K562 treated with DMSO at 1 percent for 24 hours (cell line): ENCODE measurements around the gene KAT8. TPM values are rescaled to one million over a fixed set of nuclear protein-coding genes. Genes with fewer than 3 reads are reported as not detected.

Experiments used
- total RNA-seq: library from RNA; unstranded; fragments of 300-600 nt; gene quantifications from 2 replicates; pipeline ENCODE4 v1.2.3, GENCODE V29; 2022; ENCODE audit warnings: low read depth; ENCODE audit not compliant: insufficient read depth

KAT8 gene
- 76.8 and 93.8 TPM in 2 replicates for total RNA-seq

DNA sequence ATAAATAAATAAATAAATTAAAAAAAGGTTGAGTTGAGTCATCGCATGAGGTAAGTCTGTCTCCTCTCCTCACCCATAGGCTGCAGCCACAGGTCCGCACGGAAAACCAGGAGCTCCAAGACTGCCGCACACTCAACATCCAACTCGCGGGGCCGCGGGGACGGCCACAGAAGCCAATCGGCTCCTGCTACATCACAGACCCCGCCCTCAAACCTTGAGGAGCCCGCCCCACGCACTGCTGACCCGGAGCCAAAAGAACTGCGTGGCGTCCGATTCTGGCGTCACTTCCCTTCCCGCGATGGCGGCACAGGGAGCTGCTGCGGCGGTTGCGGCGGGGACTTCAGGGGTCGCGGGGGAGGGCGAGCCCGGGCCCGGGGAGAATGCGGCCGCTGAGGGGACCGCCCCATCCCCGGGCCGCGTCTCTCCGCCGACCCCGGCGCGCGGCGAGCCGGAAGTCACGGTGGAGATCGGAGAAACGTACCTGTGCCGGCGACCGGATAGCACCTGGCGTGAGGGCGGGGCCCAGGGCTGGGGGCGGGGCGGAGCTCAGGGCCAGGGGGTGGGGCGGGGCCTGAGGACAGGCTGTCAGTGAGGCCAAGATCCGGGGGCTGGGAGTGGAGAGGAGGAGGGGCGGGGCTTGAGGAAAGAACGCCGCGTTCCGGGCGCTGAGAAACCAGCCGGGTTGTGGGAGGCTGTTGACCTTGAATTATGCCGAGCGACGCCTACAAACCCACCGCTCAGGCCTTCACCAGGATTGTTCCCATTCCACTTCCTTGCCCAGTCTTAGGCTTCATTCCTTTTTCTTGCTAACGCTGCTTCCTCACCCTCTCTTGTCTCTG, at the start of gene KAT8:
Gene KAT8, plus strand, starts transcription at position 281 of the 839 bp plus-strand sequence. Its CDS starts 18 bp downstream, at position 299.

DNA sequence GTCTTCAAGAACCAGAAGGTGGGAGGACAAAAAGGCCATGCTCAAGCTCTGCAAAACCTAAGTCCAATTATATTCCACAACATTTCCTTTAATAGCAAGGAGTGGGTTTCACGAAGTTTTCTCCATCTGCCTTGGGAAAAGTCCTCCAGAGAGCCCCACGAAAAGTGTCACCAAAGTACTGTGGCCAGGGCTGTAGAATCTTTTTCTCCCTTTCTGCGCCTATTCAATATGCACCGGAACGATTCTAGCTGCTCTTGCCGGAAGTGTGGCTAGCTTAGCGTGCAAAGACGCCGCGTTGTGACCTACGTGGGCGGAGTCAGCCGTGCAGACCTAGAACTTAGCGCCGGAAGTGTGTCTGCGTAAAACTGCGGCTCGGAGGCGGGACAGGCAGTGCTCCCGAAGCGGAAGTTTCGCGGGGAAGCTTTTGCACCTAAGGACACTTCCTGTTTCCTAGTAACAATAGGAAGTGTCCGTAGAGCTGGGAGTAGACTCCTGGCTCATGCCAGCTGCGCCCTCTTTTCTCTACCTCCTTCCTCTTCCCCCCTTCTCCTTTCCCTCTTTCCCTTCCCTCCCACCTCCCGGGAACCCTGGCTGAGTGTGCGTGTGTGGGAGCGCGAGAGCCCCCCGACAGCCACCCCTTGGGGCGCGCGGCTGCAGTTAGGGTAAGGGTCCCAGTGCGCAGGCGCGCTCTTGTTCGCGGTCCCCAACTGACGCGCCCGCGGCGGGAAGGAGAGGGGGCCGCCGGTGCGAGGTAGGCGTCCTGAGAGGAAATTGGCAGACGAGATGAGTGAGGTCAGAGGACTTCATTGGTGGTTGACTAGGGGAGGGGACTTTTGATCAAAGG, 43.3 kb upstream of the KAT8 start, which contains the start of the genes ZNF646 and ZNF668:
Gene ZNF646, plus strand, starts transcription at position 453 of the 844 bp plus-strand sequence. CDS start 1,903 bp downstream, outside the sequence.
Gene ZNF668, minus strand, starts transcription at position 271 of the 844 bp plus-strand sequence. CDS start 9,781 bp downstream, outside the sequence.

DNA sequence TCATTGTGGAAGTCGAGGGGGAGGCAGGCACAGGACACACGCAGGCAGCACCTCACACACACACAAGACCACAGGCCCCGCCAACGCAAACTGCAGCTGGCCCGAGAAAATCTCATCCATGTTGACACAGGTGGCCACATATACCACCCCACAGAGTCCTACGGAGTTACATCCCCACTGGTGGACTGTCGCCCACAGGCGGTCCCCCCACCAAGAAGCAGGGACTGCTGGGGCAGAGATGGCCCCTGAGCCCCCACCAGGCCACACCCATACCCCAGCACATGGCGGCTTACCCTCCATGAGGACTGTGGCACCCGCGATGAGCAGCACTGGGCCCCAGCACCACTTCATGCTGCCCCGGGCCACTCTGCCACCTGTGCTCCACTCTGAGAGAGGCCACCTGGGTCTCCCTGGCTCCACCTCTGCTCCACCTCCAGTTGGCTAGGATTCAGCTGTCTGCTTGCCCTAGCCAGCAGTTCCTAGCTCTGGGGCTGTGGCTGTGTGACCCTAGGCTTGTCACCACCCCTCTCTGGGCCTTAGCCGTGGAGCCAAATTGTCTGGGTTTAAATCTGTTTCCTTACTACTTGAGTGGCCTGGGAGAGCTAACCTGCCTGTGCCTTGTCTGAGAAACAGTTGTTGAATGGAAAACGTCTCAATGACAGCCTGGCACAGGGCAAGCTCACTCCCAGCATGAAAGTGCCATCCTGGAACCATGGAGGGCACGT, 28.8 kb upstream of the KAT8 start, which contains the start of gene PRSS53:
Gene PRSS53, minus strand, starts transcription at position 485 of the 725 bp plus-strand sequence. Its CDS starts 134 bp downstream, at position 351.

DNA sequence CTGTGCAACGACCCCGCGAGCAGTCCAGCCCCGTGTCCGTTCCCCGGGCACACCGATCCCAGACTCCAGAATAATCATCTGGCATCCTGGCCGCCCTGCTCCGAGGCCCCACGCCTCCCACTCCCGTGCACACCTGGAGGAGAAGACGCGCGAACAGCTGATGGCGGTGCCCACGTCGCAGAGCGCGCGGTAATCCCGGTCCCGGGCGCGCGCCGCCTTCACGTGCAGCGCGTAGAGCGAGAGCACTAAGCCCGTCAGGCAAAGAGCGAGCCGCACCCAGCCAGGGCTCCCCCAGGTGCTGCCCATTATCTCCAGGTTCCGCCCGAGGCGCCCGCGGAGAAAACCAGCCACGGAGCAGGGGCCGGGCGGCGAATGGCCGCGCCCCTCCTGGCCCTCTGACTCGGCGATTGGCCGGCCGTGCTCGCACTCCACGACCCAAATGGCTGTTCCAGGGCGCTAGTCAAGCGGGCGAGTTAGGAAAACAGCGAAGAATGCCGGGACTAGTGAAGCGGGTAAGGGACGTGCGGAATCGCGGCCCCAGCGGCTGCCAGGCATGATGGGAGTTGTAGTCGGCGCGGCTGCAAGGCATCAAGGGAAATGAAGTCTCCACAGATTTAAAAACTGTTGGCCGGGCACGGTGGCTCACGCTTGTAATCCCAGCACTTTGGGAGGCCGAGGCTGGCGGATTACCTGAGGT, 22.9 kb upstream of the KAT8 start, which contains the start of gene VKORC1:
Gene VKORC1, minus strand, starts transcription at position 374 of the 697 bp plus-strand sequence. Its CDS starts 68 bp downstream, at position 306.

DNA sequence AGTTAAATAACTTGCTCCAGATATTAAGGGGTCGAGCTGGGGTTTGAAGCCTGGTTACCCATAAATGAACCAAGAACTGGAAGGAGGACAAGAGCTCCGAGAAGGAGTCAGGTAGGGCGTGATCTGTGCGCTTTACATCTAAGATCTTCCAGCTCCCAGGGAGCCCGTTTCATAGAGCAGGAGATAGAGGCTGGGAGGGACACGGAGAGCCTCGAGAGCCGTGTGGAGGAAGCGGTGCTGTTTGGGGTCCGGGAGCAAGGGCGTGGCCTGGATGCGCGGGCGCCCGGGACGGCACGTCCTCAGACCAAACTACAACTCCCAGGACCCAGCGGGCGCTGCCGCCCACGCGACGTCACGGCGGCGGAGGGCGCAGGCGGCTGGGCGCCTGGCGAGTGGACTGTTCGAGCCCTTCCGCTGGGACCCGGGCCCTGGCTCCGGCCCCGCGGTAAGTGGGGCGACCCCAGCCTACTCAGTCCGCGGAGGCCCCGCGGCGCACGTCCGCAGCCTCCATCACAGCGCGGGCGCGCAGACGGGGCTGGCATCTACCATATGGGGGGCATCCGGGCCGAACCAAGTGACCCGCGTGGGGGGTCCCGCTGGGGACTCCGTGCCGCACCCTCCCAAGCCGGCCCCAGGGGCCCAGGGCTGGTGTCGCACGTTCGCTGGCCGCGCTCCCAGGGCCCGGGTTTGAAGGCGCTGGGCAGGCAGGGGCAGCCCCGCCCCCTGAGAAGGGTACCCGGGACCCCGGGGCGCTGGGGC, 9.2 kb upstream of the KAT8 start, which contains the start of gene BCKDK:
Gene BCKDK, plus strand, starts transcription at position 352 of the 759 bp plus-strand sequence. CDS start 838 bp downstream, outside the sequence.

DNA sequence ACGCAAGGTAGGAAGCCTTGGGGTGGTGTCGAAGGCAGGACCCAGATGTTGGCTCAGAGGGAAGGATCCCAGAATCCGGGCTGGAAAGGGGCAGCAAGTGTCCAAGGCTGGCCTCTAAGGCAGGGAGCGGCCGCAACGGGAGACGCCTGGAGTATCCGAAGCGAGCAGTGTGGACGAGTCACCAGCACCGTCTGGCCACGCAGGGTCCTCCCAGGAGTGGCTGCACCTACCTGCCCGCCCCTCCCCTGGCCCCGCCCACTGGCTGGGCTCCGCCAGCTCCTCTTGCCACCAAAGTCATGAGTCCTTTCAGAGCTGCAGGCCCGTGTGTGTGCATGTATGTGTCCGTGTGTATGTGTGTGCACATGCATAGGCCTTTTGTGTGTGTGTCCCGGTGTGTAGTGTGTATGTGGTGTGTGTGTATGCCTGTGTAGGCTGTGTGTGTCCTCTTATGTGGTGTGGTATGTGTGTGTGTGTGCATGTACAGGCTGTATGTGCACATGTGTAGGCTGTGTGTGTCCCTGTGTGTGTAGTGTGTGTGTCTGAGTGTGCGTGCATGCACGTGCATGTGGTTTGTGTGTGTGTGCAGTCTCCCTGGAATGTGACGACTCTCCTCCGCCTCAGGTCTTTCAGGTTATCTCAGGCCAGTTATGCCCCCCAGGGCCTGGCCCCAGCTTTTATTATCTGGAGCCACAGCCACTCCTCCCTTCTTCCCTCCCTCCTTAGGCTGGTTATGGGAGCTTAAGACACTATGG, 18.2 kb downstream of the KAT8 start, which contains the start of gene PRSS8:
Gene PRSS8, minus strand, starts transcription at position 193 of the 752 bp plus-strand sequence. CDS start 229 bp downstream, outside the sequence.

DNA sequence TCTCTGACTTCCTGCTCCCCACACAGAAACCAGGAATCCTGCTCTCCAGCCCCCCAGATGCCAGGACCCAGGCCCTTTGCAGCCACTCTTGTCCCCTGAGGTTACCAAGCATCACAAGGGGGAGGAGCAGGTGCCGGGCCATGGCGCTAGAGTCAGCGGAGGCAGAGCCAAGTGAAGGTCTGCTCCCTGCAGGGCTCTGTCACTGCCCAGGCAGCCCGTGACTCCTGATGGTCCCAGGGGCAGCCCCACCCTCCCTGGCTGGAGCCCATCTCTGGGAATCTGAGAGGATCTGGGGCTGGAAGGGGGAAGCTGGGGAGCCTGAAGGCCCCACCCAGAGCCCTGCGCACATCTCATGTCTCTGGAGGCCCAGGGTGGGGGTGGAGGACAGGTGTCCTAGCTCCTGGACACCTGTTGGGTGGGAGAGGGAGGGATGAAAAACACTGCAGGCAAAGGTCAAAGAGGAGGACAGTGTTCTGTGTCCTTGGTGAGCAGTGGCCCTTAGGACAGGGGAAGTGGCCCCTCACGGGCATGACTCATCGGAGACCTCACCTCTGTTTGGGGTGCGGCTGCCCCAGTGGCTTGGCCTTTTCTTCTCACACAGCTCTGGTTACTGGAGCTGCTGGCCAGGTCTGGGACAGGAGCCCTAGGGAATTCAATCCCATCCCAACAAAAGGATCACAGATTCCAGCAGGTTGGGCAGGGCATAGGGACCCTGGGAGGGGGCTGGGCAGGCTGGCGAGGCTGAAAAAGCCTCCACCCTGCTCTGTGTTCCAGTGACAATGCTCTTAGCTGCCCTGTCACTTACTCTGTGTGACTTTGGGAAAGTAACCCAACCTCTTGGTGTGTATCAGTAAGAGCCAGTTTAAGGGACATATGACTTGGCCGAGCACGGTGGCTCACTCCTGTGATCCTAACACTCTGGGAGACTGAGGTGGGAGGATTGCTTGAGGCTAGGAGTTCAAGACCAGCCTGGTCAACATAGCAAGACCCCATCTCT, 32.7 kb downstream of the KAT8 start, which contains the start of gene PRSS36:
Gene PRSS36, minus strand, starts transcription at position 173 of the 997 bp plus-strand sequence. Its CDS starts 31 bp downstream, at position 142.

DNA sequence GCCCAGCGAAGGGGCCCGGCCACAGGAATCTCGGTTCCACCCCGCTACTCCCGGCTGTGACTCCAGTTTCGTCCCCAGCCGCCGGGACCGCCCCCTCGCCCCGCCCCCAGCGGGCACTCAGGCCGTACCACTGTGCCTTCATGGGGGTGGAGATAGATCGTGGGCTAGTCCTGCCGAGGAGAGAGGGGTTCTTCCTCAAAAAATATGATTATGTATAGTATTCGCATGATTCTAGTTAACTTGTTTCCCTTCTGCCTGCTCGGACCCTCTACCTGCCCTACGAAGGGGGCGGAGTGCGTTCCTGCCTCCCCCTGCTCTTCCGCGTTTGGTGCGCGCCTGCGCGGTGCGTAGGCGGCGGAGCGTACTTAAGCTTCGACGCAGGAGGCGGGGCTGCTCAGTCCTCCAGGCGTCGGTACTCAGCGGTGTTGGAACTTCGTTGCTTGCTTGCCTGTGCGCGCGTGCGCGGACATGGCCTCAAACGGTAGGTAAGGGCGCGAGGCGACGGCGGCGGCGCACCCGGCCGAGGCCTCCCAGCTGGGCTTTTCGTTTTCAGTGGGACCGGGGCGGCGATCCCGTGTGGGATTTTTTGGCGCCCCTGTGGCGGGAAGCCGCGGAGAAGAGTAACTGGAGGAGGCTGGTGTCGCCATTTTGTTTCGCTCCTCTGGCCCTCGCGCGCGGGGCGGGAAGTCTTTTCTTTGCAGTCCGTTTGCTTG, 62.4 kb downstream of the KAT8 start, which contains the start of gene FUS:
Gene FUS, plus strand, starts transcription at position 393 of the 713 bp plus-strand sequence. Its CDS starts 76 bp downstream, at position 469.

Other genes starting within 250 kb of the KAT8 start
- 39.7 and 39.8 TPM in 2 replicates for gene BCL7C, start 223.6 kb upstream of the KAT8 start, total RNA-seq
- gene CTF1, start 221.1 kb upstream of the KAT8 start, total RNA-seq: 3.7 and 4.2 TPM in 2 replicates
- gene FBXL19, start 194.1 kb upstream of the KAT8 start, total RNA-seq: 30.5 TPM in 2 replicates
- 86.5 and 97.3 TPM in 2 replicates for gene ORAI3, start 168.6 kb upstream of the KAT8 start, total RNA-seq
- 21.2 and 22.6 TPM in 2 replicates for gene SETD1A, start 159.9 kb upstream of the KAT8 start, total RNA-seq
- gene HSD3B7, start 132.5 kb upstream of the KAT8 start, total RNA-seq: 41.6 and 42.7 TPM in 2 replicates
- 0.65 and 0.82 TPM in 2 replicates for gene STX1B, start 107.0 kb upstream of the KAT8 start, total RNA-seq
- gene STX4, start 84.1 kb upstream of the KAT8 start, total RNA-seq: 48.7 and 57.8 TPM in 2 replicates
- gene ZNF668, start 43.4 kb upstream of the KAT8 start, total RNA-seq: 20.7 and 21.1 TPM in 2 replicates
- 20.6 and 23.7 TPM in 2 replicates for gene ZNF646, start 43.2 kb upstream of the KAT8 start, total RNA-seq
- 3.0 and 3.1 TPM in 2 replicates for gene PRSS53, start 28.7 kb upstream of the KAT8 start, total RNA-seq
- gene VKORC1, start 22.9 kb upstream of the KAT8 start, total RNA-seq: 203 and 206 TPM in 2 replicates
- gene BCKDK, start 9.3 kb upstream of the KAT8 start, total RNA-seq: 57.1 and 65.5 TPM in 2 replicates
- 56.3 and 61.3 TPM in 2 replicates for gene PRSS8, start 18.1 kb downstream of the KAT8 start, total RNA-seq
- 0.45 TPM in 1 of 2 replicates, not detected in the other for gene PRSS36, start 32.4 kb downstream of the KAT8 start, total RNA-seq
- 211 and 283 TPM in 2 replicates for gene FUS, start 62.5 kb downstream of the KAT8 start, total RNA-seq
- 91.6 and 93.5 TPM in 2 replicates for gene PYCARD, start 85.1 kb downstream of the KAT8 start, total RNA-seq
- gene TRIM72, start 96.5 kb downstream of the KAT8 start, total RNA-seq: 0.02 TPM in 1 of 2 replicates, not detected in the other
- gene PYDC1, start 99.5 kb downstream of the KAT8 start, total RNA-seq: not detected in 2 replicates
- gene ITGAM, start 142.3 kb downstream of the KAT8 start, total RNA-seq: 3.6 and 5.1 TPM in 2 replicates
- gene ITGAX, start 237.5 kb downstream of the KAT8 start, total RNA-seq: 0.44 and 0.50 TPM in 2 replicates